Activated CD4-positive, alpha-beta T cell treated with anti-CD3 and anti-CD28 coated beads, Interleukin-2, amount 50 U/mL, for 4 hours (primary cell): ENCODE measurements around the gene CHMP4A.

Source experiments
- DNase-seq, 2 experiments: peaks; one replicate each; pipeline ENCODE4 v3.0.0-alpha.2; 2020

CHMP4A gene, protein sequence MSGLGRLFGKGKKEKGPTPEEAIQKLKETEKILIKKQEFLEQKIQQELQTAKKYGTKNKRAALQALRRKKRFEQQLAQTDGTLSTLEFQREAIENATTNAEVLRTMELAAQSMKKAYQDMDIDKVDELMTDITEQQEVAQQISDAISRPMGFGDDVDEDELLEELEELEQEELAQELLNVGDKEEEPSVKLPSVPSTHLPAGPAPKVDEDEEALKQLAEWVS

DNA sequence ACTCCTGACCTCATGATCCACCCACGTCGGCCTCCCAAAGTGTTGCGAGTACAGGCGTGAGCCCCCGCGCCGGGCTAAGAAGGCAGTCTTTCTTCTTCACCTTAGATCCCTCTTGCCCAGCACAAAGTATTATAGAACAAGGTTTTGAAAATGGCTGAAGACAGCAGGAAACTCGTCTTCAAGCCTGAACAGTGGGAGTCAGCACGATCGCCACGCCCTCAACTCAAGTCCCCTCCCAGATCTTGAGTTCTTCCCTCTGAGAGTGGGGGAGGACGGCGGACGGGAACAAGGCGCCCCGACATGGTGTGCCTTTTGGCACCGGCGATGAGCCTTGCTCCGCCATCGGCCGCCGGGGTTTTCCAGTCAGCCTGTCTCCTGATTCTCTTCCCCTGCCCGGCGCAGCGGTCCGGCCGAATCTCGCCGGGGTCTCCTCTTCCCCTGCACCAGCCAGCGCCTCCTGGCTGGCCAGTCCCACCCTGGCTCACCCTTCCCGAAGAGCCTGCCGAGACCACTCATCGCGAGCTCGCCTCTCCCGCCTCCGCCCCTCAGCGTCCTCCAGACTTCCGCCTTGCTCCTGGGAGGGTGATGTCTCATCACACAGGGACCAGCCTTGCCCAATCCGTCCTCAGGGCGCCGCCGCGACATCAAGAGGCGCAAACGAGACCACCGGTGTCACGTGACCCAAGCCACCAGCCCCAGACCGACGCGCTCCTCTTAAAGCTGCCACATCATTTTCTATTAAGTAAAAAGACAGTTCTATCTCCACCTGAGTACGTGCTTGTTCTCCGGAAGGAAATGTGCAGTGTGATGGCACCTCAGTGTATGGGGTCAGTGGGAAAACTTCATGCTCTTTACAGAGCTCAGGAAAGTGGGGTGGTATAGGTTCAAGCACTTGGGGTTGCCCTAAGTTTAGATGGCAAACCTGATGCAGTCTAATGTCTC, at the start of gene CHMP4A:
CHMP4A (minus strand) TSS at position 565 of the 942 bp plus-strand sequence; CDS start at position 516, 49 bp downstream.
- DNase-seq, result peak; percentile 94 to 95

DNA sequence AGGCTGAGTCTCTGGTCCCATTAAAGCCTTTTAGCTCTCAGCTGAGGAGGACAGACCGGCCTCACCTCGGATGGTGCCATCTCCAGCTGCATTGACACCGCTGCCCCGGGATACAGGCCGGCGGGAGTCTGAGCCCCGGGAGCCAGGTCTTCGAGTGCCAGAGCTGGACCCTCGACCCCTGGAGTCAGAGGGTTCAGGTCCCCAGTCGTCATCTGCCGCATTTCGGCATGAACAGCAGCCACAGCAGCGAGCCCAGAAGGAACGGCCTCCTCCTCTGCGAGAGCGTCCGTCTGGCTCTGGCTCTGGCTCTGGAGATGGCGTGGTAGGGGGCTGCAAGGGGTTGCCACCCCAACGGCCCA, 48.7 kb upstream of the CHMP4A start:
- no peak for DNase-seq

DNA sequence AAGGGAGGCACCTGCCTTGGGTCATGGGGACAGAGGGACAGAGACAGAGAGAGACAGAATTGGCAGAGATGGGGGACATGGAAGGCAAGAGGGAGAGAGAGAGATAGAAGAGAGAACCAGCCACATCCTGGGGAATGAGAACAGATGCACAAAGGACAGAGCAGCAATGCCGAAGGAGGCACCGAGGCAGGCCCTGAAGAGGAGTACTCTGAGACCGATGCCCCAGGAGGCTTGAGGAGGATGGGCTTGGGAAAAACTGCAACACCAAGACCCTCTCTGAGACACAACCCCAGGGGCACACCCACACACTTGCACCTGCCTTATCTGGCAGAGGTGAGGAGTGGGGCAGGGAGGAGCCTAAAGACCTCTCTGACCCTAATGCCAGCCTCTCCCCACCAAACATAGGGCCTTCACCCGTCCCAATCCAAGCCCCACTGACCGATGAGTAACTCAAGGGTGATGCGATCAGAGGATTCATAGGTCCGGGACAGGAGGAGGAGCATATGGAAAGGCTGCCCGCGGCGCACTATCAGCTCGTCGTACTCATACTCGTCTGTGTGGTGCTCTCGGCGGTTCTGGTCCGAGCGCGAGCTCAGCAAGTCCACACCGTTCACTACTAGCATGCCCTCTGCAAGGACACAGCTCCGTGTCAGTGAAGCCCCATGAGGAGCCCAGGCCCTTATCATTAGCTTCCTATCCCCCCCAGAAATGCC, 48.1 kb upstream of the CHMP4A start:
- DNase-seq, result no peak

DNA sequence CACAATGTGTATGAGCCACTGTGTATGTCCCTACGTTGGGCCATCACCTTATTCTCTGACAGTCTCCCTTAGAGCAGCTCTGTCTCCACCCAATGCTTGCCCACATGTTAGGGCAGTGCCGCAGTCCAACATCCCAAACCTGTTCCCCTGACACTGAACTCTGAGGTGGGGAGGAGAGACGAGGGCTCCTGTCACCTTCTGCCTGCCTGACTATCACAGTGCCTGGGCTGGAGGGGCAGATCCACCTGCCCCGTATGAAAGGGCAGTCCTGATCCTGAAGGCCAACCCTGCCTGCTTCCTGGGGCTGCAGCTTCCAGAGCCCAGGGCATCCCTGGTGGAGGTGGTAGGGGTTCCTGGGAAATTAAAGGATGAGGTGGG, 47.5 kb upstream of the CHMP4A start:
- no peak for DNase-seq

DNA sequence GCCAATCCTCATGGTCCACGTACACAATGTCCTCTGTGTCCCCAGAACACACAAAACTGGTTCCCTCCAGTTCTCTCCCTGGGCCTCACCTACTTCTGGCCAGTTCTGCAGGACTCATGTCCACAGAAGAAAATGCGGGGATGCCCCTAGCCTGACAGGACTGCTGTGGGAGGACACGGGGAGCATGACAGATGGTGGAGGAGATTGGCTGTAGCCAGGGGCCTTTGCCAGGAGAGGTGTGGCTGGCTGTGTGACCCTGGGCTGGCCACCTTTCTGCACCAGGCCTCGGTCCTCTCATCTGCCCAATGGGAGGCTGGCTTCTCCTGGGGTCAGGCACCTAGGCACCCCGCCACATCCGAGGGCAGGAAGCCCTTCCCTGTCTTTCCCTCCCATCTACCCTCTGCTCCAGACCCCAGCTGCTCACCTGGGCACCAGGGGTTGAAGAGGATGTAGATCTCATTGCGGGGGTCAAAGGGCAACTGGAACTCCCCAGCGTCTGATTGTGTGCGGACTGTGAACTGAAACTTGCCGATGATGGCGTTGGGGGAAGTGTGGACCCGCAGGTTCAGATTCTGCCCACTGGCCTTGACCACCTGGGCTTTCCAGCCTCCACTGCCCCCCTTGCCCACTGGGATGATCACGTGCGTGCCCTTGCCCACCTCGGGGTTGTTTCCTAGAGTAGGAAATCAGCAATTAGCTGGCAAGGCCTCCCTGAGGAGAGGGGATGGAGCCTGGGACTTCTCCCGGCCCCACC, 46.9 kb upstream of the CHMP4A start:
- no peak for DNase-seq

DNA sequence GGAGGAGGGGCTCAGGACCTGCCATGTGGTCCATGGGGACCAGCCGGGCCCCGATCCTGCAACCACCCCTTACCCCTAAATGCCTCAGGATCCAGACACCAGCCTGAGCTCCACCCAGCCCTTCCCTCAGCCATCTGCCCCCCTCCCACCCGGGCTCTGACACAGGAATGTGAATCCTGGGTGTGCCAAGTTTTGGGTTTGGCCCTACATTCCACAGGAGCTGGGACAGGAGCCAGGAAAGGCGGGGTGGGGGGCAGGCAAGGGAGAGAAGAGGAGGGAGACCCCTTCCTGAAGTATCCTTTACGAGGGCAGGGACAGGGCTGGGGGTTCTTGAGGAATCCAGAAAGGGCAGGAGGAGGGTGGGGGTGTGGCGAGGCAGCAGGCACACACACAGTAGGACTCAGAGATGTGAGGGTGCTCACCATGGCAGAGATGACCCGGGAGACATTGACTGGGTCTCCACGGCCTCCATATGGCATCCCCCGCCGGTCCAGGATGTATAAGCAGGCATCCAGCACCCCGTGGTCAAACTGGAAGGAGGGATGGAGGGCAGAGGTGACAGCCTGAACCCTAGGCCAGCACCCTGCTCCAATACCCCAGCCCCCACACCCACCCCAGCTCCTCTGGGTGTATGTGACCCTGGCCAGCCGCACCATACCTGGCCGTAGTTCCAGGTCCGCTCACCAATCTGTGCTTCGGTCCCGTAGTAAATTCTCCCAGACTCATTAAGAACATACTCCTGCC, 46.2 kb upstream of the CHMP4A start:
- DNase-seq, result no peak

DNA sequence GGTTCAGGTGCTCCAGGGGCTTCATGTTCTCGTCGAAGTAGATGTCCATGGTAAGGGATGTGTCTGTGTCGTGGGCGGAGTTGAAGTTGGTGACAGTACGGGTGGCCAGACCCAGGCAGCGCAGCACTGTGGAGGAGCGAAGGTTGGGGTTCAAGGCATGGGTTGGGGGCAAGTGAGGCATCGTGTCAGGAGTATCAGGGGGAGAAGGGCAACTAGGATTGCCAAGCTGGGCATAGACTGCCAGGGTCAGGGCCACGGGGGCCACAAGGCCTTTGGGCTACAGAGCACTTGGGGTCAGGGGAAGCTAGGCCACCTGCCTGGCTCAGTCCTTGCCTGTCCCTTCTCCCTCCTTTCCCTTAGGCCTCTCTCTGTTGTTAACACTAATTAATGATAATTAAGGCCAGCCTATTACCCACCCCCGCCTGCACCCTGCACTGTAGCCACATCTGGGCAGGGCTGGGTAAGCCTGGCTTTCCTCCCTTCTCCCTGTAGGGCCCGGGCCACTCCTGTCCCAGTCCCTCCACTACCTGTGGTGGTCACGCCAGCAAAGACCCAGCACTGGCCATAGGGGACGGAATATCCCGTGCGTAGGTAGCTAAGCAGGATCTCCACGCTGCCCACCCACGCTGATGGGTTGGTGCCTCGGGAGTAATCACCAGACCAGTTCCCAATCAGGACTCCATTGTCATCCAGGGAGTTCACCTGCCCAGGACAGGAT, 45.4 kb upstream of the CHMP4A start:
- DNase-seq, result no peak

DNA sequence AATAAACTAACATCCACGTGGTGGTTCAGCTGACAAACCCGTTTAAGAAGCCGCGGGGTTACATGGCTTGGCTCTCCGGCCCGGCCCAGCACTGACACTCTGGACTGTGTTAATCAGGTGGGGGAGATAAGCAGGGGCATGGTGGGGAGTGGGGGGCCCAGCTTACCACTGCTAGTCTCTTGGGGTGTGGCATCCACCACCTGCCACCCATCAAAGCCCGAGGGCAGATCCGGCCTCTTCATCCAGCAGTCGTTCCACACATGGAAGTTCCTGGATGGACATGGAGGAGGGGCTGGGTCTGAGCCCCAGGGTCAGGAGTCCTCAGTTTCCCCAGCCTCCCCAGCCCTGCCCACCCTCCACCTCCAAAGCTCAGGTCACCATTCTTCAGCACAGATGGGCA, 44.8 kb upstream of the CHMP4A start:
- no peak for DNase-seq

DNA sequence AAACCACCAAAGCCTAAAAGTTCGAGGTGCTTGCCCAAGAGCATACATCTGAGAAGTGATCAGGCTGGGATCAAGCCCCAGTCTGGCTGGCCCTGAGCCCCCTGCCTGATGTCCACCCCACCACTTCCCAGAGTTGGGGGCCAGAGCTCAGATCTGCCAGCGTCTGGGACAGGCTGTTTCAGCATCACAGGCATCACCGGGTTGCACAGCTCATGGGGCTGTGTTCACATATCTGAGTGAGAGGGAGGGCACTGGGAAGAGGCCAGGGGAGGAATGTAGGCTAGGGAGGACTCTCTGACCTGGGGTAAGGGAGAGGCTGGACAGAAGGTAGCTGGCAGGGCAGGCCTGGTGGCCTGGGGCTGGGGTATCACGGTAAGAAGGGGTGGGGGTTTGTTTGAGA, 43.7 kb upstream of the CHMP4A start:
- DNase-seq, result no peak

DNA sequence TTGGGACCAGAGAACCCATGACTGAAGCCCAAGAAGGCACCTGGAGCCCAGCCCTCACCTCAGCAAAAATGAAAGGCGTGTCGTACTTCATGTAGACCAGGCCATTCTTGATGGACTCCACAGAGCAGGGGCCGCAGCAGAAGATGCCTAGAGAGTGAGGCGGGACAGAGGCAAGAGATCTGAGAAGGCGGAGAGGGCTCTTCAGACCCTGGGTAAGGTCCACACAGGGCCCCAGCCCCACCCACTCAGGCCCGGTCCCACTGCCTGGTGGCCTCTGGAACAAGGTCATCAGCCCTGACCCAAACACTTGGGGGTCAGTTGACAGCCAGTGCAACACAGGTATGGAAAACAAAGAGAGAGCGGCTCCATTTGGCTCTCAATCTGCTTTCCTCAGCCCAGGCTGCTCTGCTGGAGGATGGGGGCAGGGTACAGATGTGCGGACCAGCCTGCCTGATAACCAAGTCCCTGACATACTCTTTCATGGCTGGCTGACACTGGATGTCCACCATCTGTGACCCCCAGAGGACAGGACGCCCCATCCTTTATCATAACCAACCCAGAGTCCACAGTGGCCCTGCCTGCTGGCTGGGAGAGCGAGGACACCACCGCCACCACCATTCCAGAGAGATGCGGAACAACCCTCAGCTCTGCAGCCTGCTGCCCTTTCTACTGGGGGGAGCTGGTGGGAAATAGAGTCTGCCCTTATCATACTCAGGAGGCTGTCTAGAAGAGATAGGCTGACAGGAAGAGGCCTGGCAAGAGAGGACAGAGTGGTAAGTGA, 42.8 kb upstream of the CHMP4A start:
- DNase-seq, result no peak

DNA sequence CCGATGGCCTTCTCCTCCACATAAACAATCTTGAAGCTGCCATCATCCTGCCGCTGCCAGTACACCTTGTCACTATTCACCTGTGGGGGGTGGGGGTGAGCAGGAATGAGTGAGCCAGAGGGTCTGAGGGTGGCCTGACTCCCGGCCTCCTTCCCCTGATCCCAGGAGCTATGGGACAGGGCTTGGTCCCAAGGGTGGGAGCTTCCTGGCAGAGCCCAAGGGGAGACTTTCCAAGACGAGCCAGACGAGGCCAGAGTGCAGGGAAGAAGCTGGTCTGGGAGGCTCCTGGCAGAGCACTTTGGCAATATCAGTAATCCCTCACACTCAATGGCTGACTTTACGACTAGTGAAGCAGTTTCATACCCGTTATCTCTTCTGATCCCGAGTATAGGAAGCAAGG, 42.1 kb upstream of the CHMP4A start:
- no peak for DNase-seq

DNA sequence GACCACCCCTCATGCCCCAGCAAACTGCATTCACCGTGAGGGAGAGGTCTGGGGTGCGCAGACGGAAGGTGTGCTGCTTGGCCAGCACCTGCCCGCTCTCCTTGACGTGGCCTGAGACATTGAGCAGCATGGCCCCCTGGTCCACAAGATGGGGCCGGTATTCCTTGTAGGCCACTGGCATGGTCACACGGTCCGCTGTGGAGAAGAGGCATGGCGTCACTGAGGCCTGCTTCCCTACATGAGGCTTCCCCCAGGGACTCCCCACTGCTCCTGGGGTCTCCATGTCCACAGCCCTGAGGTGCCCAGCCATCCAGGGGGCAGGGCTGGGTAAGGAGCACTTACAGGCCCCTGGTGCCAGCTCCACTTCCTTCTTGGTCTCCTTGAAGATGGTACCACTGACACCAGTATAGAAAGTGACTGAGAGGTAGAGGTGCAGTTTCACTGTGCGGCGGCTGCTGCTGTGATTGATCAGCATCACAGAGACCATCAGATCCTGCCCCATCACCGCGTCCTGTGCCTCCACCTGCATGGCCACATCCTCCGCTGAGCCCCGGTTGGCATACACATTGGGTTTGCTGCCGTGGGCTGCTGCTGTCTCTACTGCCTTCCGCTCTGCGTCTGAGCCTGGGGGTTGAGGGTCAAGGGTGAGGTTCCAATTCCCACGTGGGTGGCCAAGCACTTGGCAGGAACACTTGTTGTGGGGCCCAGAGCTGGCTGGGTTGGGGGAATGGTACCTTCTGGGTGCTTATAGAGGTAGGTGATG, 41.5 kb upstream of the CHMP4A start:
- DNase-seq, result no peak

DNA sequence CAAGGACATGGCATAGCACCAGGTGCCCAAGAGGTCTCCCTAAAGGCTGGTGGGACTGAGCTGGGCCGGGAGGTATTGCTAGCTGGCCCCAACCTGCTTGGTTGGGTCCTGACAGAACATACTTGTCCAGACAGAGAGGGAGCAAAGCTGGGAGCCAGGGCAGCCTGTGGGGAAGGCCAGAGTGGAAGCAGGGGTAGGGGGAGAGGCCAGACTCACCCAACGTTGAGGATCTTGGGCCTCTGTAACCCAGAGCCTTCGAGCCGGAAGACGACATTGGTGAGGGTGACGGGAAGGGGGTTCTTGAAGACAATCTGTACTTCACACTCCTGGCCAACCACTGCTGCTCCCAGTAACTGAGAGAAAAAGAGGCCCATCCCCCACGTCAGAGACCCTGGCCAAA, 40.6 kb upstream of the CHMP4A start:
- no peak for DNase-seq

DNA sequence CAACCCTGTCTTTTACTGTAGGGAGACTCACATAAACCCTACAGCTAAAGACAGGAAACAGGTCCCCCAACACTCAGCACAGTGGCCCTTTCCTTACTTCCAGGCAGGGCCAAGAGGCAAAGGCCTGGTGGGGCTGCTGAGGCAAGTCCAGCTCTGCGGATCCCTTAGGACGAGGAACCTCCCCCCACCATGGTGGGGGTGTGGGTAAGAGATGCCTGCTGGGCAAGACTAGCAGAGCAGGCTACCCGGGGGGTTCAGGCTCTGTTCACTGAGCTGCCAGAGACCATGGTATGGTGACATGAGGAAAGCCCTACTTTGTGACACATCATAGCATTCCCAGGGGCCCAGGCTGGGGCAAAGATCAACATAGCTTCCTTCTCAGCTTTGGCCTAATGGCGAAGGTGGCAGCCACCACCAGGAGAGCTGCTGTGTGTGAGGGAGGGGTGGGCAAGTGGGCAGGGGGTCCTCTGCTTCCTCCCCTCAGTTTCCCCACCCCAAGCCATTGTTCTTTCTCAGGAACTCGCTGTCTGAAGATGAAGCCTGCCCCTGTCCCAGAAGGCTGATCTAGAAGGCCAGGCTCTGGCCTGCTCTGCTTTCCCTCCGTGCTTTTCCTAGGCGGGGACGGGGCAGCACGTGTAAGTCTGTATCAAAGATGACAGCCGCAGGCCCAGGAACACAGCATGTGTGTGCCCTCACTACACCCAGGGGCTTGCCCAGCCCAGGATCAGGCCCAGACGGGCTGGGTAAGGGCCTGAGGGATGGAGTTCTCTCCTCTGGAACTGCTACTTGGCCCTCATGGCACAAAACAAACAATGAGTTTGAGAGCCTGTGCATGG, 39.2 kb upstream of the CHMP4A start:
- DNase-seq, result no peak

DNA sequence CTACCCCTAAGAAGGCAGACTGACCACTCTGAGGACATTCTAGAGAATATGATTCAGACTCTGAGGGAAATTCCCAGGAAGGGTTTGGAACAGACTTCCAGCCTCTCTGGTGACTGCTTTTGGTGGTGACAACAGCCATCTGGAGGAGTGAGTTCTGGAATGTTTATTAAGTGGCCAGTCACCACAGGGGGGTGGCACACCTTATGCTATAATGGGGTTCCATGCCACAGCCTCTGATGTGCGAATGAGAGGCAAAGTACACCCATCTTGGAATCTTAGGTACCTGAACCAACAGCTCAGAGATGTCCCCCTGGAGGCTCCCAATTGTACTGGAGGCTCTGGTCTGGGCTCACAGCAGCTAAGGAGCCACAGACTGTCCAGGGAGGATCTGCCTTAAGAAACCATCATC, 38.6 kb upstream of the CHMP4A start:
- DNase-seq, result no peak

DNA sequence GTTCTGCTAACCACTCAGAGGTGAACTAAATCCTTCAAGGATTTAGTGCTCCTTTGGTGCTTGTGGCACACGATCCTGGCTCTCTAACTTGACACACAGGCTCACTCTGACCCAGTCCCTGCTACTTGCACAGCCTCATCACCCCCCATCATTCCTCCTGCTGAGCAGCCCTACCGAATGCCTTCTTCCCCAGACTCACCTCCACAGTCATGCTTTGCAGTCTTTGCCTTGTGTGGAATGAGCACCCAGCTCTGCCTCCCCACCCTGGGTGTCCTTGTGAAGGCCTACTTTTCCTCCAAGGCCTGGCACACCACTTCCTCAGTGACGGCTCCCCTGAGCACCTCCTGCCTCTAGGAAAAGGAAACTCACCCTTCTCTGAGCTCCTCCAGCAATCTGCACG, 37.1 kb upstream of the CHMP4A start:
- no peak for DNase-seq

DNA sequence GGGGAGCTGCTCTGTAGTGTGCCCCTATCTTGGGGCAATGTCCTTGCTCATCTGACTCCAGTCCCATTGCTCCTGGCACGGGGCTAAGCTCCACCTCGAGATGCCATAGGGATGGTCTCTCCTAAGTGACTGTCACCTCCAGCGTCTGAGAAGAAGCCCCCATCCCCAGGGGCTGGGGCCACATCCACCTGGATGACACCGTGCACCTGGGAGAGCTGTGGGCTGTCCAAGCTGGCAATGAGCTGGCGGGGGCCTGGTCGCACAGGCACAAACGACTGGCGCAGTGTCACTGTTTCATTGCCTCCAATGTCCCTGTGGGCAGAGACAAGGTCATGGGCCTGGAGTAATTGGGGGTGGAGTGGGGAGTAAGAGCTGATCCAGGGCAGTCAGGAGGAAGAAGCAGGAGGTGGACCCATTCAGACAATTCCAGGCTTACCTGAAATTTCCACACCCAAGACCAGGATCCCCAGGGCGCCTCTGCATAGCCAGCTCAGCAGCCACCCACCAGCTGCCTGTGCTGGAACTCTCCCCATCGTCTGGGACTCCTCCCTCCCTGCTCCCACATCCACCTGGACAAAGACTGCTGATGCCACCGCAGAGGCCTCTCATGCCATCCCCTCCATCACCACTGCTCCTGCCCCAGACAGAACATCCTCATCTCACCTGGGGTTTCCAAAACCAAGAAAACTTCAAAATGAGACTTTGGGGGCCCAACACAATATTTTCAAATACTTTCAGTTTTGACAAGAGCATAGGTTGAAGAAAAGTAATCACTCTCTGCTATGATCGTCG, 36.1 kb upstream of the CHMP4A start:
- DNase-seq, result no peak

DNA sequence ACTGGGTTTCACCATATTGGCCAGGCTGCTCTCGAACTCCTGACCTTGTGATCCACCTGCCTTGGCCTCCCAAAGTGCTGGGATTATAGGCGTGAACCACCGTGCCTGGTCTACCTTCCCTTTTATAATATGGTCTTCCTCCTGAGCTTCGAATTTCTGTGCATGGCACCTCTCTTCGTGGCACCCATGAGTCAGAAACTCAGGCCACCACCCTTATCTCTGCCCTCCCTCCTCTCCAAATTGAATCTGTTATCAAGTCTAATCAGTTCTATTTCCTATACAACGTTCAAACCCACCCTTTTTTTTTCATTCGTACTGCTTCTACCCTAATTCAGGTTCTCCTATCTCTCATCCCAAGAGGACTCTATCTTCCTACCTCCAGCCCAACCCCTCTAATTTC, 34.1 kb upstream of the CHMP4A start:
- no peak for DNase-seq
